Upper lobe of left lung (tissue), 4 donors: ENCODE data around the gene ESPNL.

Experiments used
- POLR2AphosphoS5 ChIP-seq, 2 donors: sonication (generic); formaldehyde crosslinking; IDR thresholded peaks; one replicate each; pipeline ENCODE4 v1.5.1; 2017; ENCODE audit warnings: antibody characterized with exemption in 2 of 2
- TF ChIP-seq, protein P1 (sequence below), 6 experiments: fragments of 450-650 bp in 4 of 6; fragments of 200-600 bp in 2 of 6; sonication (generic) in 2 of 6; IDR thresholded peaks; one replicate each; pipeline ENCODE4 v1.5.1; 2016 to 2019; ENCODE audit warnings: antibody characterized with exemption in 6 of 6

DNA sequence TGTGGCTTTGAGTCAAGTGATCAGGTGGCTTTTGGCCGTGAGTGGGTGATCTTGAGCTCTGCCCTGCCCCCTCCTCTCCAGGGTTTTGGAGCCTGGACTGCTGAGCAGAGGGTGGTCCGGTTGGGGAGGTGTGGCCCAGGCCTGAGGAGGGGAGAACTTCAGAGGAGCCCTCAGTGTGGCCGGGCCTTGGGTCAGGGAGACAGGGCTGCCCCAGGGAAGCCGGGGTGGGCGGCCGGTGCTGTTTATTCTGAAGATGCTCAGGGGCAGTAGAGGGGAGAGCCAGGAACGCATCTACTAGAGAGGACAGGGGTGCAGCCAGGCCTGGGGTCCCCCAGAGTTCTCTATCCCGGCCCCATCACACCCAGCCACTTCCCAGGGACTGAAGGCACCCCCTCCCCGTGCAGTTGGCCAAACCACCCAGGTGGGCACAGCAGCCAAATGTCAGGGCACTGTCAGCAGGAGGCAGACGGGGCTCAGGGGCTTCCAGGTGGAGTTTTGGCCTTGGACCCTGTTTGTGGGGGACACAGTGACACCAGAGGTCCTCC is 59.6 kb downstream of the ESPNL start:
- no peak for TF ChIP-seq POLR2AphosphoS5 (IDR thresholded peaks at IDR 0.05)
- TF ChIP-seq, protein P1, sequence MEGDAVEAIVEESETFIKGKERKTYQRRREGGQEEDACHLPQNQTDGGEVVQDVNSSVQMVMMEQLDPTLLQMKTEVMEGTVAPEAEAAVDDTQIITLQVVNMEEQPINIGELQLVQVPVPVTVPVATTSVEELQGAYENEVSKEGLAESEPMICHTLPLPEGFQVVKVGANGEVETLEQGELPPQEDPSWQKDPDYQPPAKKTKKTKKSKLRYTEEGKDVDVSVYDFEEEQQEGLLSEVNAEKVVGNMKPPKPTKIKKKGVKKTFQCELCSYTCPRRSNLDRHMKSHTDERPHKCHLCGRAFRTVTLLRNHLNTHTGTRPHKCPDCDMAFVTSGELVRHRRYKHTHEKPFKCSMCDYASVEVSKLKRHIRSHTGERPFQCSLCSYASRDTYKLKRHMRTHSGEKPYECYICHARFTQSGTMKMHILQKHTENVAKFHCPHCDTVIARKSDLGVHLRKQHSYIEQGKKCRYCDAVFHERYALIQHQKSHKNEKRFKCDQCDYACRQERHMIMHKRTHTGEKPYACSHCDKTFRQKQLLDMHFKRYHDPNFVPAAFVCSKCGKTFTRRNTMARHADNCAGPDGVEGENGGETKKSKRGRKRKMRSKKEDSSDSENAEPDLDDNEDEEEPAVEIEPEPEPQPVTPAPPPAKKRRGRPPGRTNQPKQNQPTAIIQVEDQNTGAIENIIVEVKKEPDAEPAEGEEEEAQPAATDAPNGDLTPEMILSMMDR (IDR thresholded peaks at IDR 0.05), result no peak
